Activated CD4-positive, alpha-beta T cell treated with anti-CD3 and anti-CD28 coated beads, Interleukin-2, Interleukin-6, amounts not matched to agents 100 ng/mL and 50 ng/mL, durations not matched to agents 16 hours and 8 hours (primary cell): ENCODE data around the gene CAMTA1.
A peak's percentile ranks its signal among the peaks of the same experiment; 100 is the strongest.

Source experiments
- DNase-seq: peaks from one replicate; pipeline ENCODE4 v3.0.0-alpha.2; 2020

Gene CAMTA1

DNA sequence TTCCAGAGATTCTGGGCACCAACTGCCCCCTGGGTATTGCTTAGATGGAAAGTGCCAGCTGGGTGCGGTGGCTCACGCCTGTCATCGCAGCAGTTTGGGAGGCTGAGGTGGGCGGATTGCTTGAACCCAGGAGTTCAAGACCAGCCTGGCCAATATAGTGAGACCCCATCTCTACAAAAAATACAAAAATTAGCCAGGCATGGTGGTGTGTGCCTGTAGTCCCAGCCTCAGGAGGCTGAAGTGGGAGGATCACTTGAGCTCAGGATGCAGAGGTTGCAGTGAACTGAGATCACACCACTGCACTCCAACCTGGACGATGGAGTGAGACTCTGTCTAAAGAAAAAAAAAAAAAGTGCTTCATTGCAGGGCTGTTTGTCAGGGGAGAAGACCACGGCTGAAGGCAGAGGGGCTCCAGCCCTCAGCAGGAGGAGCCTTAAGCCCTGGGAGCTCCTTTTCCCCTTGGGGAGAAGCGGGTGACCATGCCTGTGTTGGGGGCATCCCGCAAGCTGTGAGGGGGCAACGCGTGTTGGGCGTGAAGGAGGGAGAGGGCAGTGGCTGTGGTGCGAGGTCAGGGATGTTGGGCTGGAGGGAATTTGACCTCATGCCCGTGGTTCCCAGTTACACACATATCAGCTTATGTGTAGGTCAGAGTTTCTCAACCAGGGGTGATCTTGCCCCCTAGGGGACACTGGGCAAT is 854.3 kb downstream of the CAMTA1 start:
- DNase-seq: no peak

DNA sequence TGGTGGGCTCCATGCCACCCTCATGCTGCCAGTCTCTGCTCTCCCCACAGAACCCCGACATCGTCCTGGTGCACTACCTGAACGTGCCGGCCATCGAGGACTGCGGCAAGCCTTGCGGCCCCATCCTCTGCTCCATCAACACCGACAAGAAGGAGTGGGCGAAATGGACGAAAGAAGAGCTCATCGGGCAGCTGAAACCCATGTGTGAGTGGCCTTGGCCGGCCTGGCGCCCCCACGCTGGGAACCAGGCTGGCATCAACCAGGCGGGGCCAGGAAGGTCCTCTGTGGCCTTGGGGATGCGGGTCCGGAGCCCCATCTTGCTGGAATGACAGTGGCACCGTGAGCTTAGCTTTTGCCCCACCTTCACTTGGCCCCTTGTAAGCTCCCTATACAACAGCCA is 855.1 kb downstream of the CAMTA1 start:
- DNase-seq: no peak

DNA sequence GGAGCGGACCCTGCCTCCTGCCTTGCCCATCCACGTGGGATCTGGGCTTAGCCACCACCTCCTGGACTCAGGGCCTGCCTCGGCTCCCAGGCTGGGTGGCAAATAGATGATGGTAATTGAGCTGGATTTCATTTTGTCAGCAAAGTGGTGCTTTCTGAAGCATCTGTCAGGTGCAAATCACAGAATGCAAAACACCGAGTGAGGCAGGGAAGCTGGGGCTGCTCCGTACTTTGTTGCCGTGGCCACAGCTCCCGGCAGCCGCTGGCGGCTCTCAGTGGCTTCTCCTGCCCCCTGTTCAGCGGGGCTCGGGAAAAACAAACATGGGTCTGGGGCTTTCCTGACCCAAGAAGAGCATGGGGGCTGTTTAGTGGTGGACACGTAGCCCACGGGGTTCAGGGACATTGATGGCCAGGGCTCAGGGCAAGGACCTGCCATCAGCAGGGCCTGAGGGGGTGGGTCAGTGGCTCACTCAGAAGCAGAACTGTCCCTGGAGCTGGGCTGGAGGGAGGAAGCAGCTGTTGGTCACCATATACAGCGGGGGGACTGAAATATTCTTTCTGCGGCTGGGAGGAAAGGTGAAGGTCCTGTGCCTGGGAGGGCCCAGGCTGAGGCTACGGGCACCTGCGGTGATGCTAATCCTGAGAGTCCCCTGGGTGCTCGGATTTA is 855.8 kb downstream of the CAMTA1 start:
- no peak for DNase-seq

DNA sequence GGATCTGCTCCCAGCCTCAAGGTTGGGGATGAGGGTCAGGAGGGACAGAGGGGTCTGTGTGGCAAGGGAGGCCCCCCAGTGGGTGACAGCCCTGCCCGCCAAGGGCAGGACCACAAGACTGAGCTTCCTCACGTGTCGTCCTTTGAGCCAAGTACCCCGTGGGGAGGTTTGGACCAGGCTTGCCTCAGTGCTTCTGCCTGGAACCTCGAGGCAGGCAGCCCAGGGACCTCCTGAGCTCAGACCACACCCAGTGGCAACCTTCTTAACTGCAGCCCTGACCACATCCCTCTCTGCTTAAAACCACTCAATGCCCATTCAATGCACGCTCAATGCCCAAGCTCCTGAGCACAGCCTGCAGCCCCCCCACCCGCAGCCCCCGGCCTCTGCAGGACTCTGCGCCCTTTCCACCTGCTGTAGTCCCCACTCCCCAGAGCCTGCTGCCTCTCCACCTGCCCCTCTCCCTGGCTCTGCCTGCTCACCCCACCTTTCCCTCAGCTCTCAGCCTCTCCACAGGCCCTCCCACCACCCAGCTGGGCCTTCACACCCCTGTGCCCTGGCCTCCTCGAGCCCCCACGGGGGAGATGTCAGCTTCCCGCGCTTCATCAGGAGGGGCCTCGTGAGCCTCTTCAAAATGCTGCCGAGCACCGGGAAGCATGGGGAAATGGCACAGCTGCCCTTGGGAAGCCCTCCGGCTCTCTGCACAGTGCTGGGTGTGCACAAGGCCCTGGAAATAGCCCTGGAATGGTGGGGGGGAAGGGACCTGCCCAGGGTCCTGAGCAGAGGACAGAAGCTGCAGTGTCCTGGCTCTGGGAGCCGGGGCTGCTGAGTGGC is 856.5 kb downstream of the CAMTA1 start:
- no peak for DNase-seq

DNA sequence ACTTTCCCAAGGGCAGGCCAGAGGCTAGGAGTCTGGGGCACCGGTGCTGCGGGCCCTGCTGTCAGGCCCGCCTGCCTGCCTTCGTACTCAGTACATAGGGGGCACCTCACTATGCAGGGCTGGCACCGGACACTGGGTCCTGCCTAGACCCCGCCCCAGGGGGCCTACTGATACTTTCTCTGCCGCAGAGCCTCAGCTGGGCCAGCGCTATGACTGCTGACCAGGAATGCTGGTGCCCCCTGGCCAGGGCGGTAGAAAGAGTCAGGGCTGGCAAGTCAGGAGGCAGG is 857.1 kb downstream of the CAMTA1 start:
- DNase-seq: no peak

DNA sequence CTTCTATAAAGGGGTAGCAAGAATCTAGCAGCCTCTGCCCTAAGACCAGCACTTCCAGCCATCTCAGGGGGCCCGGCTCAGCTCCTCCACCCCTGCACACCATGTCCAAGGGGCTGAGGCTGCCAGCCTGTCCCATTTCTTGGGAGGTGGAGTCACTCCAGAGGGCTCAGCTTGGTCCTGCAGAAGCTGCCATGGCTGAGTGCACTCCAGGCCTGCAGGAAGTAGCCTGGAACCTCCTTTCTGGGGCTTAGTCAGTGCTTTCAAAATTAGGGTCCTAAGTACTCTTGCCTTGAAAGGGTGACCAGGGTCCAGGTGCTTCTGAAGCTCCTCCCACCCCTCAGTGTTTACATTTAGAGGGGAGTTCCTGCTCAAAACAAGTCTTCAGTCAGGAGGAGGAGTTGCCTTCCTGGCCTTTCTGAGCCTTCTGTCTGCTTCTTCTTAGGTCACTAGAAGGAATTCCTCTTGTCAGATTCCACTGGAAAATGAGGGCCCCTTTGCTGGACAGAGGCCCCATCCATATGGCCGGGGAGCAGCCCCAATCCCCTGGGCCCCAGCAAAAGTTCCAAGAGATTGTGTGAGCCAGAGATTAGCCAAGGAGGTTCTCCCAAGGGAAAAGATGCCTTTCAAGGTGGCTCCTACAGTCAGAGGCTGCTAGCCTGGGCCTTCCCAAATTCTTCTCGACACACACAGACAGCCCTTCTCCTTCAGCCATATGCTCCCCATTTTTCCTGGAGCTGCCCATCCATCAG is 857.7 kb downstream of the CAMTA1 start:
- DNase-seq: no peak

DNA sequence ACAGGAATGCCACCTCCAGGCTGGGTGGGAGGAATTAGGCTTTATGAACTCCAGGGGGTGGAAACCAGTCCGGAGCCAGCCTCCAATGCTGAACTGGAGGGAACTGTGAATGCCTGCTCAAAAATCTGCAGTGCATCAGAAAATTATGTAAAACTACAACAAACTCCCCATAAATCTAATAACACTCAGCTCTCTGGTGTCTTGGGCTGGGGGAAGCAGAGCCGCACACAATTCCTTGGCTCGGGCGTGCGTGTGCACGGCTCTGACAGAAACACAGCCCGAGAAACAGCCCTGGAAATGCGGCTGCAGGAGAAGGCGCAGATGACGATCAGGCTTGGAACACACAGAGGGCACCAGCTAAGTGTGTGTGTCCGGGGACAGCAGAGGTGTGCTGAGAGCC is 858.3 kb downstream of the CAMTA1 start:
- no peak for DNase-seq

DNA sequence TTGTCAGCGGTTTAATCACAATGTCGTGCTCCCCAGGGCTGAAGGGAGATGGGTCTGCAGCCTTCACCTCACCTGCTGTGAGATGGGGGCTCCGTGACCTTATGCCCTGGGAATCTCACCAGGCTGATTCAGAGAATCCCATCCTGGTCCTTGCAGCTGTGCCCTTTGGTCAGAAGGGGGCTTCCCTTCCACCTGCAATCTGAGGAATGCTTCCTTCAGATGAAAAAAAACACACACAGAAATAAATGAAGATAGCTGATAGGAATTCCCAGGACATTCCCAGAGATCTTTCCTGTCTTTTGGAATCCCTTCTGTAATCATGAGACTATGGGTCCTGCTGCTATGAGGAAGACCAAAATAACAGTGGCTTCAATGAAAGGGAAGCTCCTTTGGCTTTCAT is 858.8 kb downstream of the CAMTA1 start:
- no peak for DNase-seq

DNA sequence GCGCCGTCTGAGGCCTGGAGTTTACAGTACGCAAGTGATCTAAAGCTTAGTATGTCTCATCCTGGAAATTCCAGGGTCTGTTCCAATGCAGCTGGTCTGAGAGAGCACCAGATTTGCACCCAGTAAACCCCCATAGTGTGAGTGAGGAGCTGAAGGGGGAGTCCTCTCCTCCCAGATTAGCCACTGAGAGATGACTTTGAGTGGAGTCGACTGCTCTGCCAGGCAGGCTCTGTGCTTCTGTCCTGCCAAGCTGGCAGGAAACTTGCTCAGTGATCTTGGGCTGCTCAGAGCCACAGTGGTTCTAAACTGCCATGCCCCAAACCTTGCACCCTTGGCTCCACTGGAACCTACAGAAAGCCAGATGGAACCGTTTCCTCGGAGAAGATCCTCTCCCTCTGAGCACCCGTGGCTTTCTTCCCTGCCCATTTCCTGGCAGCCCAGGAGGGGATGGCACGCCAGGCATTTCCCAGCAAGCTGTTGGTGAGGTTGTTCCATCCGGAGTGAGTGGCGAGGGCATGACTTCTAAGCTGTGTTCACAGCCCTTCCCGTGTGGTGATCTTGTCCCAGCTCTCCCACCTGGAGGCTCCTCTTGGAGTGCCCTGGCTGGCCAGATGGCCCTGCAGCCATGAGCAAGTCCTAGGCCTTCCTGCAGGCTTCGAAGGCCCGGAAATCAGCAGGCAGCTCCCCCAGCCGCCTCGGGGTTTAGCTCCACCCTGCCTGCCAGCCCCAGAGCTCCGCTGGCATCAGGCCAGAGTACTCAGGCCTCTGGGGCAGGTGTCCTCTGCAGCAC is 859.9 kb downstream of the CAMTA1 start:
- DNase-seq: no peak

DNA sequence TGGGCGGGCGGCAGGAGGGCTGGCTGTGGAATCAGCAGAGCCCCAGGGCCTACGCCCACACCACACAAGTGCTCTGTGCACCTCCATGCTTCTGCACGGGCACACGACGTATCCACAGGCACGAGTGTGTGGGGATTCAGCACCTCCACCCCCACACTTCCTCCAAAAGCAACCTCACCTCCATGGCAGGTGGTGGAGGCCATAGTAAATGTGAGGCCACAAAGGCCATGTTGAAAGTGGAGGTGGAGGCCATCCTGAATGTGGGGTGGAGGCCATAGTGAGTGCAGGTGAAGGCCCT is 860.4 kb downstream of the CAMTA1 start:
- DNase-seq: no peak

DNA sequence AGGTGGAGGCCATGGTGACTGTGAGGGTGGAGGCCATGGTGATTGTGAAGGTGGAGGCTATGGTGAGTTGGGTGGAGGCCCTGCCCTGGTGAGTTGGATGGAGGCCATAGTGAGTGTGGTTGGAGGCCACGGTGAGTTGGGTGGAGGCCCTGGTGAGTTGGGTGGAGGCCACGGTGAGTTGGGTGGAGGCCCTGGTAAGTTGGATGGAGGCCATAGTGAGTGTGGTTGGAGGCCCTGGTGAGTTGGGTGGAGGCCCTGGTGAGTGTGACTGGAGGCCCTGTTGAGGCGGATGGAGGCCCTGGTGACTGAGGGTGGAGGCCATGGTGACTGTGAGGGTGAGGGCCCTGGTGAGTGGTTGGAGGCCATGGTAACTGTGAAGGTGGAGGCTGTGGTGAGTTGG is 860.9 kb downstream of the CAMTA1 start:
- DNase-seq: no peak

DNA sequence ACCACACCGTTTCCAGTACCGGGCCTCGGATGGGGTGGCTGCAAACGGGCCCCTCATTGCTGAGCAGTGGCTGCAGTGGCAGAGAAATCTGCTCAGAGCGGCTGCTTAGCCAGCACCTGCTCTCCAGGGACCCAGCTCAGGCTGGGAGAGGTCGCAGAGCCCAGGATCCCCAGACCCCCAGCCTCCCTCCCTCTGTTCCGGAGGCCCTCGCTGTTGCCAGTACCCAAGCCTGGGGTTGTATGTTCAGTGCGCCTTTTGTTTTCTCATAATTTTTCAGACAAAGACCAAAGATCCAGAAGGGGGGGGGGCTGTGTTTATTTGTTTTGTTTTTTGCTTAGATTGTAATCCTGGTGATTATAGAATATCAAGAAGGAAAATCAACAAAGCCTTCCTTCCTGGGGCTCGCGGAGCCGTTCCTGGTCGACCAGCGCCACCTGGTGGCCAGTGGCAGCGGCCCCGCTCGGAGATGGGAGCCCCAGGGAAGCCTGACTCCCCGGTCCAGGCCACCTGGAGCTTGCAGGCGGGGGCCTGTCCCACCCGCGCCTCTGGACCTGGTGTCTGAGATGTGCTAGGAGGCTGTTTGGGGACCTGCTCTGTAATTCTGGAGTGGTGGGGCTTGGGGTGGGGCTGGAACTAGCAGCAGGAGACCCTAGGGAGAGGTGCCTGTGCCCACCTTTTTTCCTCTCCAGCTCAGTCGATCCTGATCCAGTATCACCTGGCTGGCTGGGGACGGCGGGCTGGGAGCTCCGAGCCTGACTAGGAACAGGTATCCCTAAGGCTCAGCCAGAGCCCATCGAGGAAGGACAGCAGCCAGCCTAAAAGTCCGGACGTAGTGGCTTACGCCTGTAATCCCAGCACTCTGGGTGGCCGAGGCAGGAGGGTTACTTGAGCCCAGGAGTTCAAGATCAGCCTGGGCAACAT is 862.0 kb downstream of the CAMTA1 start:
- DNase-seq: peak; percentile 77

DNA sequence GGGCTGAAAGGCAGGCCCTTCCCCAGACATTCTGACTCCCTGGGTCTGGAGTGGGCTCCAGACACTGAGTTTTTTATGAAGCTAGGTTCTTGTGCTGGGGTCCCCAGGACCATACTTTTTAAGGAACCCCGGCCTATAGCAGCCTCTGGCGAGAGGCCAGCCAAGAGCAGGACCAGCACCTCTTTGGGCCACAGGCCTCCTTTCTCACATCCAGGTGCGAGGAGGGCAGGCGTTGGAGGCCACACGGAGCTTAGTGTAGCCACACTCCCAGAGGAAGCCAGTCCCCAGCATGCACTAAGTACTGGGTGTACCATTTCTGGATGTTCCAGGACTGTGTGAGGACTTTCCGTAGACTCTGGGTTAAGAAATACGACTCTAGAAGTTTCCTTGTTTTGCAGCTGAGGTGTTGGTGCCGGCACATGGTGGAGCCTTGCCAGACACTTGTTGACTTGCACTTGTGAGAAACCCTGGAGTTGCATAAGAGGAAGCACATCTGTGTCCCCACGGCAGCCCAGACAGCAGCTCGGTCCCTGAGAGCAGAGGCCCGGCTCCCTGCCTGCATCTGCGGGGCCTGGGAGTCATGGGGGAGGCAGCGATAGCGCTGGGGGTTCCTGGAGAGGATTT is 863.6 kb downstream of the CAMTA1 start:
- DNase-seq: no peak

DNA sequence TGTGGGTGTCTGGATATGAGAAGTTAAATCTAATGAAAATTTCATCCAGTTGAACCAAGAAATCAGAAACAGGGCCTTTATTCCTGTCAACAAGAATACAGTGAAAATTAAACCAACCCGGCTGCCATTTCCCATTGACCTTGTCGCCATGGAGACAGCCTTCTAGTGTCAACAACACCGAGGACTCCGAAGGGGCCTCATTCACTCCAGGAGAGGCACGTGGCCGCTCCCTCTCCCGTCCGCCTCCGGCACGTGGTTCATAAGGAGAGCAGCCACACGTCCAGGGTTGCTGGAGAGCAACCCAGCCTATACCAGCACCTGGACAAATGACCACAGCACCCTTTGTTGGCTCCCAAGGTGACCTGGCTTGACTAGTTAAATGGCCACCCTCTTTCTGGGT is 865.5 kb downstream of the CAMTA1 start:
- no peak for DNase-seq

DNA sequence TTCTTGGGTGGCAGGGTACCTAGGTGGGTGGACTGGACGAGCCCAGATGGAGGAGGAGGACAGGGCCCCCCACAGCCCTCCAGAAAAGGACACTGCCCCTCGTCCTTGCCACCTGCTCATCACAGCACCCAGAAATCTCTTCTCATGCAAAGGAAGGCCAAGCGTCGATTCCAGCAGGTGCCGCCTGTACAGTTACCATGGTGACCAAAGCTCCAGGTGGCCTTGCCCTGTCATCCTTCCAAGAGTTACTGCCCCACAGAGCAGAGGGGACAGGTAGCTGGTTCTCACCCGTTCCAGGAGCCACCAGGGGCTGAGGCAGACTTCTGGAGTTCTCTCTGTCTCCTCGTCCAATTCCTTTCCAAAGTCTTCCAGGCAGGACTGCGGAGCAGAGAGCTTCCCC is 865.9 kb downstream of the CAMTA1 start:
- no peak for DNase-seq

DNA sequence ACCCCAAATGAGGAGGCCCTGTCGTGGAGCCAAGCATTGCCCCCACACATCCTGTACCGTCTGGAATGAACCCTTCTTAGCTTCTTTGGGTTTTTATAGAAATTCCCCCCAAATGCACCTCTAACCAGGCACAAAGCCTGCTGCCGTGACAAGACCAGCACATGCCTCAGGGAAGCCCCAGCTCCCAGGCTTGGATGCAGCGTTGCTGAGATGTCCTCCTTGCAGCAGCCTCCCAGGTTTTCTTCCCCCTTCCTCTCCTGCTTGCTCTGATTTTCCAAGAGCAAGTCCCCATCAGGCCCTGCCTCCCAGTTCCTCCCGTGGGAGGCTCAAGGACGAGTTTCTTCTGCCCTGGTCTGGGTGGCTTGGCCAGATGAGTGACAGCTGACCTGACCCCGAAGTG is 866.8 kb downstream of the CAMTA1 start:
- DNase-seq: no peak

DNA sequence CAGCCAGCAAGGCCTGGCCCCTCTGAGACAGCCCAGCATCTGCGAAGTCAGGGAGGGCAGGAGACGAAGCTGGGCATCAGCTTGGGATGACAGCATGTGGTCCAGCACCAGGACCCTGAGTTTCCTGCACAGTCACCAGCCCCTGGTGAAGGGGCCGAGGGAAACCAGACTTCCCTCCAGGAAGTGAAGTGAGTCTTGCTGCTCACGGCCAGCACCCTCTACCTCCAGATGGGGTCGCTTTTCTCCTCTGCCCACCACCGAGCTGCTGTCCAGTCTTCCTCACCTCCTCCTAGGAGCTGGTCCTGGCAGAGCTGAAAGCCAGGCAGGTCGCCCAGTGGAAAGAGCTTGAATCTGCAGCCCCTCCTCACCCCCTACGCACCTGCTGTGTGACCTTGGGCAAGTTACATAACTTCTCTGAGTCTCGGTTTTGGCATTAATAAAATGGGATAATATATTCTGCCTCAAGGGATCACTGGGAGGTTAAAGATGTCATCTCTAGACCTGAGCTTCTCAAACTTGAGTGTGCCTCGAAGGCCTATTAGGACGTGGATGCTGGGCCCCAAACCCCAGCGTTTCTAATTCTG is 867.4 kb downstream of the CAMTA1 start:
- no peak for DNase-seq

DNA sequence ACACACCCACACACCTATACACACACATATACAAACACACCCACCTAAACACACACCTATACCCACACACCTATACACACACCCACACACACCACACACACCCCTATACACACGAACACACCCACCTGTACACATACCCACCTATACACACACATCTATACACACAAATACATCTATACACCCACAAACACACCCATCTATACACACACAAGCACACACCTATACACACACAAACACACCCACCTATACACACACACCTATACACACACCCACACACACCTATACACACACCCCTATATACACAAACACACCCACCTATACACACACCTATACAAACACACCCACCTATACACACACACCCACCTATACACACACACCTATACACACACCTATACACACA is 869.5 kb downstream of the CAMTA1 start:
- no peak for DNase-seq

DNA sequence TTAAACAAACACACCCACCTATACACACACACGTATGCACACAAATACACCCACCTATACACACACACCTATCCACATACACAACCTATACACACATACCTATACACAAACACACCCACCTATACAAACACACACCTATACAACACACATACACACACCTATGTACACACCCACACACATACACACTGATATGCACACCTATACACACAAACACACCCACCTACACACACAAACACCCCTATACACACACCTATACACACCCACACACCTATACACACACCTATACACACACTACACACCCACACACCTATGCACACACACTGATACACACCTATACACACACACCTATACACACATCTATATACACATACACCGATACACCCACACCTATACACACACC is 870.1 kb downstream of the CAMTA1 start:
- no peak for DNase-seq

DNA sequence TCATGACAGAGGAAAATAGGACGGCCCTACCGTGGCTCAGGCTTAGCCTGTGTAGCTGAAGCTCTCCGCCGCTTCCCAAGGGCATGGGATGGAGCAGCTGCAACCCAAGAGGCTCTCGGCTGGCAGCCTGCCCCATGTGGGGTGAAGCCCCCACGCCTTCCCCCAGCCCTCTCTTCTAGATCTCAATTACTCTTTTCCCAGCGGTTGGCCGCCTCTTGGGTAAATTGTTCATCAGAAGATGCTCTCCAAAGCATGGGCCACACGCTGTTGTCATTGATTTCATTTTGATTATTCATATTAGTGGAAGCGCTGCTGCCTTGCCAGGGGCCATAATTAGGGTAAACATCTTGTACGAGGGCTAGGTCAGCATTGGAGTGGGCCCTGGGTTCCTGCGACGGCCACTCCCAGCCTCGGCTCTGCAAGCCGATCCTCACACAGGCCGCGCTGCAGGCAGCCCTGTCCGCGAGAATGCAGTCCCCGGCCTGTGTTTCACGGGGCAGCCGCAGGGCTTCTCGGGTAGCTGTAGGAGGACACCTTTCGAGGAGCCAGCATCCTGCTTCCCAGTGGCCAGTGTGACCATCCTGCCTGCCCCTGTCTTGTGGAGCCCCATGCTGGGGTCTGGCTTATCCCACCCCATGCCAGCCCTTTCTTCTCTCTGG is 871.4 kb downstream of the CAMTA1 start:
- no peak for DNase-seq
